ENCODE results near the gene RANBP3.

- TF ChIP-seq YY1 (IDR thresholded peaks at IDR 0.05; ENCODE audit: insufficient read depth, insufficient read length) (no peak), SUZ12 (IDR thresholded peaks at IDR 0.05; ENCODE audit: extremely low read depth, insufficient read depth, insufficient read length) (no peak)
Observed at GRCh38 chr19:5914358-5914774, 63.6 kb downstream of the RANBP3 start.

Data from NT2/D1 (cell line).